Activated CD8-positive, alpha-beta T cell treated with anti-CD3 and anti-CD28 coated beads, Interleukin-2, amount 10 ng/mL, durations not matched to agents 7 days and 5 days (primary cell): ENCODE data around the gene PDCD7. TPM values are rescaled to one million over a fixed set of nuclear protein-coding genes. Genes with fewer than 3 reads are reported as not detected.

Experiments
- ATAC-seq: fragments of 150-1000 bp; cut with Tn5 transposase; one replicate; pipeline ENCODE4 v1.10.0; 2021; ENCODE audit warnings: moderate library complexity
- CTCF ChIA-PET: fragments of 350-600 bp; sonication (Branson Sonifier 250); formaldehyde crosslinking; loops from one replicate; lab custom pipeline; 2021; ENCODE audit warnings: antibody characterized with exemption; lab: Charles Lee
- POLR2A ChIA-PET: fragments of 350-600 bp; sonication (Branson Sonifier 250); formaldehyde crosslinking; loops from one replicate; lab custom pipeline; 2021; ENCODE audit warnings: antibody characterized with exemption; lab: Charles Lee
- DNase-seq: peaks from one replicate; pipeline ENCODE4 v3.0.0-alpha.2; 2020
- H3K27ac Mint-ChIP-seq: one replicate; pipeline ENCODE4 v1.8.0; 2021; ENCODE audit warnings: mild to moderate bottlenecking, mixed read lengths
- H3K27me3 Mint-ChIP-seq: one replicate; pipeline ENCODE4 v1.8.0; 2021; ENCODE audit warnings: low read depth, mixed read lengths
- H3K36me3 Mint-ChIP-seq: one replicate; pipeline ENCODE4 v1.8.0; 2021; ENCODE audit warnings: low read depth, mixed read lengths
- H3K4me1 Mint-ChIP-seq: one replicate; pipeline ENCODE4 v1.8.0; 2021; ENCODE audit warnings: low read depth, mixed read lengths
- H3K4me3 Mint-ChIP-seq: one replicate; pipeline ENCODE4 v1.8.0; 2021; ENCODE audit warnings: mild to moderate bottlenecking, mixed read lengths
- H3K9me3 Mint-ChIP-seq: one replicate; pipeline ENCODE4 v1.8.0; 2022; ENCODE audit warnings: mixed read lengths; ENCODE audit not compliant: insufficient read depth
- total RNA-seq, 2 experiments: library from RNA; stranded (reverse); gene quantifications; one replicate each; pipeline ENCODE4 v1.2.3, GENCODE V29; 2021

PDCD7 gene
- total RNA-seq, 2 experiments from 2014 or later: 31.5 to 34.9 TPM

GRCh38 chr15:65087873-65088642 lies 45.5 kb downstream of the PDCD7 start:
- CTCF ChIA-PET: interaction anchor here (1.6 kb wide), 2 partner anchors 10 to 13 kb away, joined by 6 to 8 read pairs; no protein-coding TSS in a partner anchor
- Mint-ChIP-seq H3K4me3 (no peak overlapping the region), H3K27ac (no peak overlapping the region), H3K9me3 (no peaks in the 10 kb centered on the region), H3K36me3 (no peaks in the 10 kb centered on the region), H3K27me3 (peaks cover 8% of the 10 kb centered on the region), H3K4me1 (peaks cover 8% of the 10 kb centered on the region)
- ATAC-seq (no peak), DNase-seq (no peak)
- POLR2A ChIA-PET: no interaction called here

- no peak overlapping the region for H3K4me3 Mint-ChIP-seq
- ChIA-PET POLR2A (no interaction called here), CTCF (interaction anchor here (1.0 to 6.8 kb wide), 6 partner anchors 9 to 61 kb away, joined by 3 to 37 read pairs (median 6); partner anchors contain the start of gene UBAP1L)
- peaks cover 15% of the 10 kb centered on the region for H3K27me3 Mint-ChIP-seq
- H3K9me3 Mint-ChIP-seq: no peaks in the 10 kb centered on the region
- no peaks in the 10 kb centered on the region for H3K36me3 Mint-ChIP-seq
- no peak for DNase-seq
- peaks cover 15% of the 10 kb centered on the region for H3K4me1 Mint-ChIP-seq
- no peak overlapping the region for H3K27ac Mint-ChIP-seq
- ATAC-seq: no peak
These were observed 46.2 kb downstream of the PDCD7 start for GRCh38 chr15:65087411-65087810.

- ATAC-seq: no peak
- H3K4me3 Mint-ChIP-seq: no peak overlapping the region
- CTCF ChIA-PET: interaction anchor here (0.6 to 6.8 kb wide), 9 partner anchors 8 to 212 kb away, joined by 3 to 37 read pairs (median 4); partner anchors contain the start of gene UBAP1L
These were observed 46.9 kb downstream of the PDCD7 start for GRCh38 chr15:65086680-65087111.

DNA sequence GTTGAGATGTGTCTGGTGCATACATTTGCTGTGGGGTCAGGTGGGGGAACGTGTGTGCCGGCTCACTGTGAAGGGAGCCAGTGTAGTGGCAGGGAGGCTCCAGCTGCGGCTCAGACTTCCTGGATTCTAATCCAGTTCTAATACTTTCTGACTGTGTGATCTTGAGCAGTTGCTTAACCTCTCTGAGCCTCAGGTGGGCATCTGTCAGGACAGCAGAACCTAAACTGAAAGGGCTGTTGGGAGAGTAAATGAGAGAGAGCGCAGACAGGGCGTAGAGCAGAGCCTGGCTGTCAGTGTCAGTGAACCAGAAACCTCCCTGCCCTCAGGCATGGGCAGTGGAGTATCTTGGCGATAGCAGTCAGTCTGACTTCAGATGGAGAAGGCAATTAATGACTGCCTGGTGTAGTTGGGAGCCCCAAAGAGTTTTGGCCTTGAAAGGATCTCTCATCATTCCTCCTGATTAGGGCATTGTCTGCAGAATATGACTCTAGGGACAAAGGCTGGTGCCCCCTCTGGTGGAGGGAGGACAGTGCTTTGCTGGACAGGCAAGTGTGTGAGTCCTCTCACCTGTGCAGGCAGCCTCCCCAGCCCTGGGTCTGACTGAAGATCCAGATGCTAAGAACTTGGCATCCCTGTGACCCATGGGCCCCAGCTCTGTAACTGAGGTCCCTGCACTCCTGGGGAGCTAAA lies 47.5 kb downstream of the PDCD7 start:
- ATAC-seq: no peak
- Mint-ChIP-seq H3K27ac (no peak overlapping the region), H3K27me3 (peaks cover 19% of the 10 kb centered on the region), H3K9me3 (no peaks in the 10 kb centered on the region), H3K36me3 (no peaks in the 10 kb centered on the region), H3K4me1 (peaks cover 20% of the 10 kb centered on the region), H3K4me3 (no peak overlapping the region)
- ChIA-PET POLR2A (interaction anchor here (1.1 kb wide), 1 partner anchor 60 kb away, joined by 3 read pairs; no protein-coding TSS in a partner anchor), CTCF (interaction anchor here (0.6 to 6.8 kb wide), 9 partner anchors 8 to 211 kb away, joined by 3 to 37 read pairs (median 4); partner anchors contain the start of gene KBTBD13)
- peak; percentile 40 for DNase-seq

More at GRCh38 chr15:65086680-65087111, 46.9 kb downstream of the PDCD7 start:
- no peak overlapping the region for H3K27ac Mint-ChIP-seq
- H3K4me1 Mint-ChIP-seq: peaks cover 20% of the 10 kb centered on the region
- no peaks in the 10 kb centered on the region for H3K36me3 Mint-ChIP-seq
- H3K27me3 Mint-ChIP-seq: peaks cover 17% of the 10 kb centered on the region
- DNase-seq: no peak
- POLR2A ChIA-PET: interaction anchor here (1.1 kb wide), 1 partner anchor 61 kb away, joined by 3 read pairs; no protein-coding TSS in a partner anchor
- no peaks in the 10 kb centered on the region for H3K9me3 Mint-ChIP-seq

GRCh38 chr15:65085207-65085753 lies 48.3 kb downstream of the PDCD7 start:
- CTCF ChIA-PET: interaction anchor here (0.9 to 6.8 kb wide), 4 partner anchors 9 to 51 kb away, joined by 3 to 37 read pairs (median 4); partner anchors contain the start of gene KBTBD13
- no peaks in the 10 kb centered on the region for H3K9me3 Mint-ChIP-seq
- H3K4me3 Mint-ChIP-seq: no peak overlapping the region
- H3K4me1 Mint-ChIP-seq: peaks cover 20% of the 10 kb centered on the region
- no peaks in the 10 kb centered on the region for H3K36me3 Mint-ChIP-seq
- H3K27me3 Mint-ChIP-seq: peaks cover 24% of the 10 kb centered on the region
- no peak overlapping the region for H3K27ac Mint-ChIP-seq
- no peak for ATAC-seq
- POLR2A ChIA-PET: no interaction called here
- DNase-seq: no peak

GRCh38 chr15:65084500-65085206 lies 49.0 kb downstream of the PDCD7 start:
- Mint-ChIP-seq H3K4me1 (peaks cover 20% of the 10 kb centered on the region), H3K27me3 (peaks cover 26% of the 10 kb centered on the region), H3K27ac (no peak overlapping the region), H3K9me3 (no peaks in the 10 kb centered on the region), H3K36me3 (no peaks in the 10 kb centered on the region), H3K4me3 (no peak overlapping the region)
- ChIA-PET CTCF (interaction anchor here (0.9 to 6.8 kb wide), 4 partner anchors 8 to 51 kb away, joined by 3 to 37 read pairs (median 4); partner anchors contain the start of gene KBTBD13), POLR2A (no interaction called here)
- DNase-seq: no peak
- ATAC-seq: no peak

DNA sequence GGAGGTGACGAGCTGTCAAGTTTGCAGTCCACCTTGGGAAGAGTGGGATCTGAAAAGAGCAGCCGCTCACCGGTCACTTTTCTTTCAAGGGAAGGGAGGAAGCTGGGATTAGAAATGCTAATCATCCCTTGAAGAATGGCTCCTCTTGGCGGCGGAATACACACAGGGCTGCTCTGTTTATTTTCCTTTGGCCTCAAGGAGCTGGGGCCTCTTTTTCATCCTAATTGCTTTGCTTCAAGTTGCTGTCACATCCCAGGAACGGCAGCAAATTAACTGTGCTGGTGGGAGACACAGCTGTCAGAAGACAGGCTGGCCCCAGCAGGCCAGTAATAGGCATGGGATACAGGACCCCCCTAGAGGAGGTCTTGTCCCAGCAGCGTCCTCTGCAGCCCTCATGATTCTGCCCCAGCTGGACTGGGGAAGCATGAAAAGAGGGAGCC lies 50.3 kb downstream of the PDCD7 start:
- Mint-ChIP-seq H3K27ac (no peak overlapping the region), H3K4me3 (no peak overlapping the region), H3K36me3 (no peaks in the 10 kb centered on the region), H3K27me3 (peaks cover 36% of the 10 kb centered on the region), H3K9me3 (no peaks in the 10 kb centered on the region), H3K4me1 (peaks cover 20% of the 10 kb centered on the region)
- ChIA-PET CTCF (interaction anchor here (1.0 to 6.8 kb wide), 6 partner anchors 13 to 49 kb away, joined by 3 to 37 read pairs (median 6); no protein-coding TSS in a partner anchor), POLR2A (interaction anchor here (1.3 kb wide), 1 partner anchor 221 kb away, joined by 3 read pairs; the partner anchor contains the start of gene RNU5B-1)
- DNase-seq: no peak
- ATAC-seq: no peak

DNA sequence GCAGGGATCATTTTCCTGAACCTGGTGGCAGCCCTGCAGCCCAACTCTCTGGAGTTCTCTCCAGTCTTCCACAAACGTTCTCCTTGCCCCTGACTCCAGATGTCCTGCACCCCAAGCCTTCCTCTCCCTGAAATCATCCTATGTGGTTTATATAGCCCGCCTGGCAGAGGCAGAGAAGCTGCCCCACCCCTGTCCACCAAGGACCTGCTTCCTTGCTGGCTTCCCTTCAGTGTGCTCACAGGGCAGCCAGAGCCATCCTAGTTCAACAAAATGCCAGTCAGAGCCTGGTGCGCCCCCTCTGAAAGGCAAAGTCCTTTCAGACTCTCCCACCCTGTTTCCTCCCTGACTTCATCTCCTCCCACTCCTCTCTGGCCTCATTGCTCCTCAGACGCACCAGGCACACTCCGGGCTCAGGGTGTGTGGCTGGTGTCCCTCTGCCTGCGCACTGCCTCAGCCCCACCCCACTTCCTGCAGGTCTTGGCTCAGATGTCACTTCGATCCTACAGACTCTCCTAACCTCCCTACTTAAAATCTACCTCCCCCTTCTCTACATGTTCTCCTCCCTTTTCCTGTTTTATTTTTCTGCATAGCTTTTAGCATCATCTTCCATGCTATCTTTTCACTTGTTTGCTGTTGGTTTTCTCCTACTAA lies 51.2 kb downstream of the PDCD7 start:
- POLR2A ChIA-PET: interaction anchor here (1.3 kb wide), 1 partner anchor 222 kb away, joined by 3 read pairs; the partner anchor contains the start of gene RNU5B-1
- H3K36me3 Mint-ChIP-seq: no peaks in the 10 kb centered on the region
- no peak overlapping the region for H3K4me3 Mint-ChIP-seq
- H3K4me1 Mint-ChIP-seq: peaks cover 27% of the 10 kb centered on the region
- H3K27me3 Mint-ChIP-seq: peaks cover 44% of the 10 kb centered on the region
- DNase-seq (peak; percentile 48), ATAC-seq (peak; percentile 82)
- CTCF ChIA-PET: interaction anchor here (1.0 to 6.8 kb wide), 4 partner anchors 12 to 48 kb away, joined by 3 to 37 read pairs (median 7); no protein-coding TSS in a partner anchor
- H3K27ac Mint-ChIP-seq: peak overlapping the region; percentile 21
- H3K9me3 Mint-ChIP-seq: no peaks in the 10 kb centered on the region

- no peak for ATAC-seq
- Mint-ChIP-seq H3K4me1 (peaks cover 27% of the 10 kb centered on the region), H3K27ac (no peak overlapping the region), H3K9me3 (no peaks in the 10 kb centered on the region), H3K36me3 (no peaks in the 10 kb centered on the region), H3K4me3 (no peak overlapping the region), H3K27me3 (peaks cover 44% of the 10 kb centered on the region)
- CTCF ChIA-PET: interaction anchor here (1.7 to 6.8 kb wide), 2 partner anchors 20 to 27 kb away, joined by 6 to 37 read pairs; no protein-coding TSS in a partner anchor
- DNase-seq: no peak
- POLR2A ChIA-PET: interaction anchor here (1.3 kb wide), 1 partner anchor 223 kb away, joined by 3 read pairs; the partner anchor contains the start of gene RNU5B-1
These were observed 51.9 kb downstream of the PDCD7 start for GRCh38 chr15:65081758-65082157.

DNA sequence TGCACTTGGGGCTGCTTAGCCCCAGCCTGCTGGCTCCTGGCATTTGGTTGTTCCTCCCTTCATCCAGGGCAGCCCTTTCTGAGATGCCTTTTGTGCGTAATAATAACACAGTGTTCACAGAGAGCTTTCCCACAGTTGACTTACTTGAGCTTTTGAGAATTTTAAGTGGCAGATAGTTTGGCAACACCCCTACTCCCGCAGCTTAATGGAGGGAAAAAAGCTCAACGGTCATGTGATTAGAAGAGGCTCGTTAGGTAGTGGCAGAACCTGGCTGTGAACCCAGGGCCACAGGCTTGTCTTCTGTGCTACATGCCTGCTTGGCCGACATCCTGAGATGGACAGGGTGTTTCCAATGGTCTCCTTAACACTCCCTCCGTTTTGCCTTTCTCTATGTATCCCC lies 52.3 kb downstream of the PDCD7 start:
- H3K36me3 Mint-ChIP-seq: no peaks in the 10 kb centered on the region
- H3K9me3 Mint-ChIP-seq: no peaks in the 10 kb centered on the region
- DNase-seq (no peak), ATAC-seq (no peak)
- POLR2A ChIA-PET: no interaction called here
- no peak overlapping the region for H3K4me3 Mint-ChIP-seq
- CTCF ChIA-PET: interaction anchor here (1.7 to 6.8 kb wide), 3 partner anchors 20 to 47 kb away, joined by 6 to 37 read pairs (median 23); no protein-coding TSS in a partner anchor
- H3K27me3 Mint-ChIP-seq: peaks cover 47% of the 10 kb centered on the region
- peaks cover 28% of the 10 kb centered on the region for H3K4me1 Mint-ChIP-seq
- H3K27ac Mint-ChIP-seq: no peak overlapping the region
